AG04449 (cell line): Measurements from ENCODE around the gene GPC4.
A peak's percentile ranks its signal among the peaks of the same experiment; 100 is the strongest.

Experiments
- CTCF ChIA-PET: fragments of 350-600 bp; formaldehyde crosslinking; extraction: SDS; loops from one replicate; lab custom pipeline; 2021; ENCODE audit warnings: antibody characterized with exemption; lab: Yijun Ruan, JAX
- POLR2A ChIA-PET: fragments of 400-600, 350-600 bp; formaldehyde crosslinking; extraction: SDS; loops from one replicate; lab custom pipeline; 2020; ENCODE audit warnings: antibody characterized with exemption, inconsistent platforms; lab: Yijun Ruan, JAX
- DNase-seq: peaks from one replicate; pipeline ENCODE4 v3.0.0-alpha.2; 2010; ENCODE audit warnings: low read depth, low spot score
- H3K4me3 ChIP-seq: 2 replicates; pipeline ENCODE4 v1.5.1; 2011; ENCODE audit warnings: low read depth, mild to moderate bottlenecking, control low read depth, low read length
- CTCF ChIP-seq: IDR thresholded peaks from one replicate; pipeline ENCODE4 v1.5.1; 2011; ENCODE audit warnings: mild to moderate bottlenecking, moderate library complexity, low read length, control low read depth, inconsistent platforms; ENCODE audit not compliant: insufficient read depth; ENCODE audit errors: missing control alignments

Gene GPC4

GRCh38 chrX:133435544-133436124 lies 20.3 kb upstream of the GPC4 start:
- ChIA-PET POLR2A (no interaction called here), CTCF (no interaction called here)
- no peak overlapping the region for H3K4me3 ChIP-seq
- TF ChIP-seq CTCF = no peak
- no peak for DNase-seq

DNA sequence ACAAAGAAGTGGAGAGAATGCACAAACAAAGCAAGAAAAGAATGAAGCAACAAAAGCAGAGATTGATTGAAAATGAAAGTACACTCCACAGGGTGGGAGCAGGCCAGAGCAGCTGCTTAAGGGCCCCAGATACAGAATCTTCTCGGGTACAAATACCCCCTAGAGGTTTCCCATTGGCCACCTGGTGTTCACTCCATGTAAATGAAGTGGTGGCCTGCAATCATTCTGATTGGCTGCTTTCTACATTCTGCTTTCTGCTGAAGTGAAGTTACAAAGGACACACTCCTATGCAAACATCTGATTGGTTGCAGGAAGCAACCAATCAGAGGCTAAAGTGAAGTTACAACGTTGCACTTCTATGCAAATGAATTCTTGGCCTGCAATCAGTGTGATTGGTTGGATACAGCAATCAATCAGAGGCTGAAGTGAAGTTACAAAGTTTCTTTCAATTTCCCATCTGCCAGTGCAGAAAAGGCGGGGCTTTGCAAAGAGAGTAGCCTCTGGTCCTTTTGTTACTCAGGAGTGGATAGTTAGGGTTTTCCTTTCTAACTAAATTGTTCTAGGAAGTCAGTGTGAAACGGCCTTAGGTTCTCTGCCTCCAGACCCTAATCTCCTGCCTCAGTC lies 19.0 kb upstream of the GPC4 start:
- POLR2A ChIA-PET = no interaction called here
- no peak for DNase-seq
- no peak overlapping the region for H3K4me3 ChIP-seq
- CTCF ChIA-PET = no interaction called here
- no peak for TF ChIP-seq CTCF

DNA sequence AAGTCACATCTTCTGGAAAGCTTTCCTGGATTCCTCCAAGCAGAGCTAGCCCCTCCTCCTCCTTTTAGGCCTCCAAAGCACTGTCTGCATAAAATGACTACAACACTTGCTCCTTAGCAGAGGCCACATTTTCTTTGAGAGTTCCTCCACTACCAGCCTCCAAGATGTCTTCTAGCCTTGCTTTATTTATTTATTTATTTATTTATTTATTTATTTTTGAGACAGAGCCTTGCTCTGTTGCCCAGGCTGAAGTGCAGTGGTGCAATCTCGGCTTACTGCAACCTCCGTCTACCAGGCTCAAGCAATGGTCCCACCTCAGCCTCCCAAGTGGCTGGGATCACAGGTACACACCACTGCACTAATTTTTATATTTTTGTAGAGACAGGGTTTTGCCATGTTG lies 4.6 kb upstream of the GPC4 start:
- no peak overlapping the region for H3K4me3 ChIP-seq
- no peak for DNase-seq
- POLR2A ChIA-PET = no interaction called here
- CTCF ChIA-PET = no interaction called here
- TF ChIP-seq CTCF = no peak

DNA sequence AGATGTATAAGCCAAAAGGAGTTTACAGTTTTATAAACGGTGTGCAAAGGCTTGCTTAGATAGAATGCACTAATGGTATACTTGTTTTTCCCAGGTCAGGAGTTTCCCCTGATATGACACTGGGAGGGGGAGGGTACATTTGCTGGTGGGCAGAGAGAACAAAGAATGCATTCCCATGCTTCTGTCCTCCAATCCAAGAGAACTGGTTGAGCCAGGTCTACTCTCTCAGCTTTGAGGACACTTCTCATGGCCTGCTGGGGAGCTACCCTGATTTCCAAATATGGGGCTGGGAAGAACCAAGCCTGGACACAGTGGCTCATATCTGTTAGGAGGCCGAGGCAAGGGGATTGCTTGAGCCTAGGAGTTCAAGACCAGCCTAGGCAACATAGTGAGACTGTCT lies 3.3 kb upstream of the GPC4 start:
- no peak for DNase-seq
- CTCF ChIA-PET = no interaction called here
- no peak overlapping the region for H3K4me3 ChIP-seq
- POLR2A ChIA-PET = no interaction called here
- no peak for TF ChIP-seq CTCF

DNA sequence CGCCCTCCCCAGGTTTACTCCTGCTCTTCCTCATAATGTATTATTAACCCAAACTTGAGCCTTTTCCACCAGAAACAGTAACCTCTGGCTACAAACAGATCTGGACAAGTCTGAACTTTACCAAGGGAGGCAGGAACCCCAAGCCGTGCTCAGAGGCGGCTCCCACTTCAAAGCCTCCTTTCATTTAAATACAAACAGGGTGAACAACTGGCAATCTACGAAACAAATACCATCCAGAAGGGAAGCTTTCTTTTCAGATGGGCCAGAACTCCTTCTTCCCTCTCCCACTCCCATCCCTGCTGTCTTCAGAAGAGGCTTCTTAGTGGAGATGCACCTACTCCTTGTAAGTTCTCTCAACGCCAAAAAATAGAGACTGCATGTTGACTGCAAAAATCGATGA lies 2.1 kb upstream of the GPC4 start:
- CTCF ChIA-PET = no interaction called here
- no peak for DNase-seq
- POLR2A ChIA-PET = no interaction called here
- TF ChIP-seq CTCF = no peak
- H3K4me3 ChIP-seq = no peak overlapping the region

DNA sequence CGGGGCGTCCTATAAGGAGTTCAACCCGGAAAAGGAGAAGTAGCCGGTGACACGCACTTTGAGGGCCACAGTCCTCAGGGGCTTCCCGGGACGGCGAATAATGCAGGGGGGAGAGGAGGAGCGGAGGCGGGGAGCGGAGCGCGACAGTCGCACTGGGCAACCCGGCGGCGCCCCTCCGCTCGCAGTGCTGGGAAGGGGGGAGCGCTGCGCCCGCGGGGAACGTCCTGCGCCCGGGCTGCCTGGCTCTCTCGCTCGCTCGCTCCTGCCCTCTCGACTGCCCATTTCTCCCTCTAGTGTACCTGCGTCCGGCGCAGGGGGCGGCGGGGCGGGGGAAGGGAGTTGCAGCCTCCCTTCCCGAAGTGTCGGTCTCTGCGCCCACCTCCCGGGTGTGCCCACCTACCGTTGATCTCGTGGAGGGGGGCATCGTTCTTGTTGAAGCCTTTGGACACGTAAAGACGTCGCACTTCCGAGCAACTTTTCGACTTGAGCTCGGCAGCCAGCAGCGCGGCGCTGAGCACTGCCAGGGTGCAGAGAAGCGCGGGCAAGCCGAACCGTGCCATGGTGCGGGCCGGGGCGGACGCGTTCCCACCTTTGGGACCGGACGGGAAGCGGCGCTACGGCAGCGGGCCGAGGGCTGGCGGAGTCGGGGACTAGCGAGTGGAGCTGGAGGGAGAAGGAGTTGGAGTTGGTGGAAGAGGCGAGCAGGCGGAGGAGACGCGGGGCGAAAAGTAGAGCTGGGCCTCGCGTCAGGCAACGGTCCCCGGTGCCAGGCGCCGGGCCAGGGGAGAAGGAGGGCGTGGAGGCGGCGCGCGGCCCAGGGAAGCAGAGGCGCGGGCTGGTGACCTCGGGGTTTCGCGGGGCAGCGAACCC lies 648 bp downstream of the GPC4 start:
- no peak for DNase-seq
- POLR2A ChIA-PET = no interaction called here
- TF ChIP-seq CTCF = no peak
- CTCF ChIA-PET = interaction anchor here (1.2 kb wide), 1 partner anchor 81 kb away, joined by 3 read pairs; no protein-coding TSS in a partner anchor
- H3K4me3 ChIP-seq = peak overlapping the region; percentile 65
